ENCODE measurements around the gene BMPR2. TPM values are rescaled to one million over a fixed set of nuclear protein-coding genes. Genes with fewer than 3 reads are reported as not detected.
"Not testable (repeated sequence)": the region's sequence is repeated elsewhere in the genome, so short reads cannot be mapped to it uniquely, and the experiment has no call there.

The BMPR2 gene
- total and polyA plus RNA-seq, 7 donors, result 3.9 to 43.2 (median 21.3) TPM

- no peak for DNase-seq
- H3K4me1 ChIP-seq, result no peaks in the 10 kb centered on the region
- TF ChIP-seq, protein P1, sequence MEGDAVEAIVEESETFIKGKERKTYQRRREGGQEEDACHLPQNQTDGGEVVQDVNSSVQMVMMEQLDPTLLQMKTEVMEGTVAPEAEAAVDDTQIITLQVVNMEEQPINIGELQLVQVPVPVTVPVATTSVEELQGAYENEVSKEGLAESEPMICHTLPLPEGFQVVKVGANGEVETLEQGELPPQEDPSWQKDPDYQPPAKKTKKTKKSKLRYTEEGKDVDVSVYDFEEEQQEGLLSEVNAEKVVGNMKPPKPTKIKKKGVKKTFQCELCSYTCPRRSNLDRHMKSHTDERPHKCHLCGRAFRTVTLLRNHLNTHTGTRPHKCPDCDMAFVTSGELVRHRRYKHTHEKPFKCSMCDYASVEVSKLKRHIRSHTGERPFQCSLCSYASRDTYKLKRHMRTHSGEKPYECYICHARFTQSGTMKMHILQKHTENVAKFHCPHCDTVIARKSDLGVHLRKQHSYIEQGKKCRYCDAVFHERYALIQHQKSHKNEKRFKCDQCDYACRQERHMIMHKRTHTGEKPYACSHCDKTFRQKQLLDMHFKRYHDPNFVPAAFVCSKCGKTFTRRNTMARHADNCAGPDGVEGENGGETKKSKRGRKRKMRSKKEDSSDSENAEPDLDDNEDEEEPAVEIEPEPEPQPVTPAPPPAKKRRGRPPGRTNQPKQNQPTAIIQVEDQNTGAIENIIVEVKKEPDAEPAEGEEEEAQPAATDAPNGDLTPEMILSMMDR (IDR thresholded peaks at IDR 0.05), result no peak
- no peak for ATAC-seq
- no peak overlapping the region for H3K4me3 ChIP-seq
- WGBS, 3 donors, result 87 to 93% (median 92%) methylated on average over 4 of the region's 4 CpGs
- peaks cover 8 to 52% of the 10 kb centered on the region in 2 donors for H3K36me3 ChIP-seq (ENCODE audit: insufficient read depth in 1 of 2, low read depth in 1 of 2)
- intact Hi-C loops (cut with DNase I), result no loop called here
- H3K27ac ChIP-seq, result no peak overlapping the region
- no peaks in the 10 kb centered on the region for H3K27me3 ChIP-seq (ENCODE audit: insufficient read depth in 3 of 3, low read length in 2 of 3)
- H3K9me3 ChIP-seq, result no peaks in the 10 kb centered on the region
Measured at GRCh38 chr2:202555356-202555755, 179.2 kb downstream of the BMPR2 start.

DNA sequence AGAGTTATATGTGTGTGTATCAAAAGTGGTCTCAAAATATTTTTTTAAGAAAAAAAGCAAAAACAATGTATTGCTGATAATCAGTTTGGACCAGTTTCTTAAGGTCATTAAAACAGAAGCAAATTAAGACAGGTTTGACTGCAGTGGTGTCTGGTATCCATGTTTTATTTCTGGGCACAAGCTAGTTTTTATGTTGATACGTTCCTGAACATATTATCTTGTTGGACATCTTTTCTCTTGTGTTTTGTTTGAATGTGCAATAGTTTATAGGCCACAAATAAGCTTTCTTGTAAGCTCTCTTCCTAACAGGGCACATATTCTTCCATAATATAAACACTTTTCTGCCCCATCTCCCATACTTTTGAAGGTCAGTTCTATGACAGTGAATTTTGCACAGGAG lies 184.1 kb downstream of the BMPR2 start:
- ATAC-seq (no peak), DNase-seq (no peak)
- TF ChIP-seq, protein P1 (IDR thresholded peaks at IDR 0.05), result no peak
- no peak overlapping the region for H3K4me3 ChIP-seq
- peaks cover 5 to 45% of the 10 kb centered on the region in 2 donors for H3K36me3 ChIP-seq (ENCODE audit: insufficient read depth in 1 of 2, low read depth in 1 of 2)
- H3K9me3 ChIP-seq, result no peaks in the 10 kb centered on the region
- H3K27ac ChIP-seq, result no peak overlapping the region
- intact Hi-C loops (cut with DNase I), result no loop called here
- WGBS, 3 donors, result 75 to 90% (median 84%) methylated on average over 1 of the region's 1 CpG
- no peaks in the 10 kb centered on the region for H3K27me3 ChIP-seq (ENCODE audit: insufficient read depth in 3 of 3, low read length in 2 of 3)
- no peaks in the 10 kb centered on the region for H3K4me1 ChIP-seq

DNA sequence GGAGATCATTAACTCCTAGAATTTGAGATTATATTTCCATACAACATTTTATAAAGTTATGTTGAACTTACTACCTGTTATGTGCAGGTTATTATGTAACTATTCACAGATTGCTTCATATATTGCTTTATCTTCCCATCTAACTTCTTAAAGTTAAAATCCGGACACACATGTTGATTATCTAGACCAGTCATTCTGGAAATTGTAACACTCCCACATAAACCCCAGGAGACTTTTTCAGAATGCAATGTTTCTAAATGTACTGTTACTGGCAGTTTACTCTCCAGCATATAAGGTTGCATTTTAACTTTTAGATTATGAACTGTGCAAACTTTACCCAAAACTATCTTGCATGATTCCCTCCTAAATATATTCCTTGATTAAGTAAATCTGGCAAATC lies 188.1 kb downstream of the BMPR2 start:
- Histone ChIP-seq H3K27me3 (ENCODE audit: insufficient read depth in 3 of 3, low read length in 2 of 3) (no peaks in the 10 kb centered on the region), H3K9me3 (no peaks in the 10 kb centered on the region), H3K4me3 (no peak overlapping the region), H3K27ac (no peak overlapping the region), H3K4me1 (no peaks in the 10 kb centered on the region), H3K36me3 (ENCODE audit: insufficient read depth in 1 of 2, low read depth in 1 of 2) (peaks cover 0 to 28% of the 10 kb centered on the region in 2 donors)
- ATAC-seq, result no peak
- intact Hi-C loops (cut with DNase I), result no loop called here
- DNase-seq, result no peak
- TF ChIP-seq, protein P1 (IDR thresholded peaks at IDR 0.05), result no peak
- 67 to 76% (median 75%) methylated on average over 1 of the region's 1 CpG for WGBS, 3 donors

DNA sequence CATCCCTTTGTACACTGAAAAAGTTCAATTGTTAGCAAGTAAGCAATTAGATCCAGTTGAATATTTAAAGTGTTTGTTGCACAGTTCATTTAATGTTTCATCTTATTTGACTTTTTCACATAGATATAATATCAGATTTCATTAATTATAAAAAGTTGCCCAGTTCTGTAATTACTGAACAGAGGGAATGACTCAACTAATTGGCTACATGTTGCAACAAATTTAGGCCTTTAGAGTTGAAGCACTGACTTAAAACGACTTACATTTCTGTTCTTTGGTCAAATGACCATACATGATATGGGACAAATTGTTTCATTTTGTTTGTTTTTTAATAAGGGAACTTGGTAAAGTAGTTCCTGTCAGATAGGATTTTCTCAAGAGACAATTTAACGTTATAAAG lies 190.2 kb downstream of the BMPR2 start:
- ATAC-seq, result no peak
- H3K9me3 ChIP-seq, result no peaks in the 10 kb centered on the region
- H3K4me1 ChIP-seq, result no peaks in the 10 kb centered on the region
- intact Hi-C loops (cut with DNase I), result no loop called here
- H3K27ac ChIP-seq, result no peak overlapping the region
- DNase-seq, result no peak
- H3K4me3 ChIP-seq, result no peak overlapping the region
- TF ChIP-seq, protein P1 (IDR thresholded peaks at IDR 0.05), result no peak
- WGBS, 3 donors, result 59 to 64% (median 61%) methylated on average over 2 of the region's 2 CpGs
- H3K36me3 ChIP-seq (ENCODE audit: insufficient read depth in 1 of 2, low read depth in 1 of 2), result peaks cover 0 to 8% of the 10 kb centered on the region in 2 donors
- no peaks in the 10 kb centered on the region for H3K27me3 ChIP-seq (ENCODE audit: insufficient read depth in 3 of 3, low read length in 2 of 3)

DNA sequence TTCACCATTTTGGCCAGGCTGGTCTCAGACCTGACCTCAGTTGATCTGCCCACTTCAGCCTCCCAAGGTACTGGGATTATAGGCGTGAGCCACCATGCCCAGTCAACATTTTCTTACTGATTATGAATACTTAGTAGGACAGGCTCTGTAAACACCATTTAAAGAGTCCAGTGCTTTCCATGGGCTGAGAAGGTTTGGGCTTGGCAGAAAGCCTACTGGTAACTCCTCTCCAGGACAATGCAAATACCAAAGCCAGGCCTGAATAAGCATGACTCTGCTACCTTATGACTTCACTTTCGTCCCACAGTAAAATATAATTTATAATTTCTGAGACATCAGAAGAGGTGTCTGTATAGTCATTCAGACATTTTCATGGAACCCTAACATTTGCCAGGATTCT lies 198.4 kb downstream of the BMPR2 start:
- DNase-seq, result no peak
- Histone ChIP-seq H3K9me3 (no peaks in the 10 kb centered on the region), H3K27me3 (ENCODE audit: insufficient read depth in 3 of 3, low read length in 2 of 3) (no peaks in the 10 kb centered on the region), H3K4me1 (no peaks in the 10 kb centered on the region), H3K4me3 (no peak overlapping the region), H3K27ac (no peak overlapping the region), H3K36me3 (ENCODE audit: insufficient read depth in 1 of 2, low read depth in 1 of 2) (no peaks in the 10 kb centered on the region)
- TF ChIP-seq, protein P1 (IDR thresholded peaks at IDR 0.05), result no peak
- ATAC-seq, result no peak
- WGBS, 3 donors, result 79 to 86% (median 85%) methylated on average over 2 of the region's 2 CpGs
- intact Hi-C loops (cut with DNase I), result loop anchor here in 1 of 2 donors (10.0 kb wide), 1 partner anchor 750 kb away; the partner anchor contains the start of gene ABI2

DNA sequence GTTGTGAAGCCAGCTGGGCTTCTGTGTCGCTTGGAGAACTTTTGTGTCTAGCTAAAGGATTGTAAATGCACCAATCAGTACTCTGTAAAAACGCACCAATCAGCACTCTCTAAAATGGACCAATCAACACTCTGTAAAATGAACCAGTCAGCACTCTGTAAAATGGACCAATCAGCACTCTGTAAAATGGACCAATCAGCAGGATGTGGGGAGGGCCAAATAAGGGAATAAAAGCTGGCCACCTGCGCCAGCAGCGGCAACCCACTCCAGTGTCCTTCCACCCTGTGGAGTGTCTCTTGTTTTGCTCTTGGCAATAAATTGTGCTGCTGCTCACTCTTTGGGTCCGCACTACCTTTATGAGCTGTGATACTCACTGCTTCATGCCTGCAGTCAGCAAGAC lies 199.1 kb downstream of the BMPR2 start:
- H3K4me1 ChIP-seq; H3K4me3 ChIP-seq; DNase-seq; H3K27me3 ChIP-seq (ENCODE audit: insufficient read depth in 3 of 3, low read length in 2 of 3); H3K9me3 ChIP-seq; H3K36me3 ChIP-seq (ENCODE audit: insufficient read depth in 1 of 2, low read depth in 1 of 2); ATAC-seq; H3K27ac ChIP-seq: not testable (repeated sequence)
- 94 to 100% (median 95%) methylated on average over 5 of the region's 5 CpGs for WGBS, 3 donors
- intact Hi-C loops (cut with DNase I), result loop anchor here in 1 of 2 donors (10.0 kb wide), 1 partner anchor 750 kb away; the partner anchor contains the start of gene ABI2
